EH (cell line): ENCODE results near the gene OPRM1.

ENCODE experiments used
- DNase-seq: peaks from one replicate; pipeline ENCODE4 v3.0.0-alpha.2; 2015; ENCODE audit warnings: low read depth

Gene OPRM1

GRCh38 chr6:154206141-154206540 is 167.1 kb downstream of the OPRM1 start:
- no peak for DNase-seq

GRCh38 chr6:154206996-154207395 is 168.0 kb downstream of the OPRM1 start:
- no peak for DNase-seq

- DNase-seq = no peak
Observed at GRCh38 chr6:154209555-154209954, 170.5 kb downstream of the OPRM1 start.

- no peak for DNase-seq
Observed at GRCh38 chr6:154210678-154211077, 171.6 kb downstream of the OPRM1 start.

- DNase-seq = no peak
Observed at GRCh38 chr6:154213782-154214181, 174.7 kb downstream of the OPRM1 start.

- DNase-seq = no peak
Observed at GRCh38 chr6:154218301-154218700, 179.3 kb downstream of the OPRM1 start.

- no peak for DNase-seq
Observed at GRCh38 chr6:154218787-154219186, 179.7 kb downstream of the OPRM1 start.

- DNase-seq = no peak
Observed at GRCh38 chr6:154219250-154219649, 180.2 kb downstream of the OPRM1 start.

GRCh38 chr6:154222716-154223115 is 183.7 kb downstream of the OPRM1 start:
- DNase-seq = no peak

- DNase-seq = no peak
Observed at GRCh38 chr6:154223296-154223695, 184.3 kb downstream of the OPRM1 start.

- no peak for DNase-seq
Observed at GRCh38 chr6:154226461-154226860, 187.4 kb downstream of the OPRM1 start.

- DNase-seq = no peak
Observed at GRCh38 chr6:154227862-154228520, 189.0 kb downstream of the OPRM1 start.

GRCh38 chr6:154228521-154228905 is 189.5 kb downstream of the OPRM1 start:
- no peak for DNase-seq

- DNase-seq = no peak
Observed at GRCh38 chr6:154229786-154230185, 190.7 kb downstream of the OPRM1 start.

GRCh38 chr6:154230393-154230792 is 191.4 kb downstream of the OPRM1 start:
- DNase-seq = no peak

GRCh38 chr6:154230910-154231595 is 192.0 kb downstream of the OPRM1 start:
- DNase-seq = no peak

- DNase-seq = peak; percentile 19
Observed at GRCh38 chr6:154232013-154232910, 193.2 kb downstream of the OPRM1 start.

GRCh38 chr6:154233383-154233782 is 194.3 kb downstream of the OPRM1 start:
- DNase-seq = no peak

GRCh38 chr6:154234019-154234772 is 195.2 kb downstream of the OPRM1 start:
- DNase-seq = no peak

- no peak for DNase-seq
Observed at GRCh38 chr6:154236646-154237301, 197.7 kb downstream of the OPRM1 start.

GRCh38 chr6:154238831-154239230 is 199.8 kb downstream of the OPRM1 start:
- no peak for DNase-seq

- no peak for DNase-seq
Observed at GRCh38 chr6:154239392-154239791, 200.4 kb downstream of the OPRM1 start.
